A549 treated with ZK216348 at 1 μM for 4 hours (cell line): Measurements from ENCODE around the gene DNAL4. TPM values are rescaled to one million over a fixed set of nuclear protein-coding genes. Genes with fewer than 3 reads are reported as not detected.

ENCODE experiments used
- total RNA-seq: library from RNA; stranded (reverse); fragments of 200-300 nt; extraction: Qiagen RNA extraction; gene quantifications from 5 replicates; pipeline ENCODE4 v1.2.3, GENCODE V29; 2022; ENCODE audit warnings: low read depth

Gene DNAL4
- total RNA-seq: 7.4 to 11.9 TPM (median 11.4 TPM) in 5 replicates

GRCh38 chr22:38793721-38794466, at the start of gene DNAL4:
Gene DNAL4 (minus strand): TSS chr22:38794143. CDS start chr22:38782731, 11,412 bp downstream.

GRCh38 chr22:38755911-38756532, 37.9 kb downstream of the DNAL4 start, which contains the start of gene SUN2:
Gene SUN2 (minus strand): TSS chr22:38755998. CDS start chr22:38752628, 3,370 bp downstream.

Other genes with a start within 250 kb of the DNAL4 start
- gene DMC1, start 224.0 kb downstream of the DNAL4 start, total RNA-seq: 2.4 to 5.4 TPM (median 3.3 TPM) in 5 replicates
- 0.68 to 1.1 TPM (median 0.95 TPM) in 5 replicates for gene FAM227A, start 137.8 kb downstream of the DNAL4 start, total RNA-seq
- gene CBY1, start 137.5 kb downstream of the DNAL4 start, total RNA-seq: 13.4 to 16.4 TPM (median 15.6 TPM) in 5 replicates
- 70.3 to 83.6 TPM (median 73.2 TPM) in 5 replicates for gene TOMM22, start 112.2 kb downstream of the DNAL4 start, total RNA-seq
- gene JOSD1, start 93.2 kb downstream of the DNAL4 start, total RNA-seq: 27.4 to 34.4 TPM (median 32.0 TPM) in 5 replicates
- gene GTPBP1, start 88.2 kb downstream of the DNAL4 start, total RNA-seq: 5.4 to 11.2 TPM (median 10.0 TPM) in 5 replicates
- 17.8 to 40.7 TPM (median 36.7 TPM) in 5 replicates for gene SUN2, start 38.1 kb downstream of the DNAL4 start, total RNA-seq
- gene NPTXR, start 49.9 kb upstream of the DNAL4 start, total RNA-seq: 8.3 to 15.1 TPM (median 11.2 TPM) in 5 replicates
- gene CBX6, start 78.1 kb upstream of the DNAL4 start, total RNA-seq: 20.3 to 34.4 TPM (median 30.8 TPM) in 5 replicates
- not detected in 5 replicates for gene APOBEC3A, start 163.5 kb upstream of the DNAL4 start, total RNA-seq
- gene APOBEC3B, start 188.2 kb upstream of the DNAL4 start, total RNA-seq: 26.1 to 35.6 TPM (median 27.5 TPM) in 5 replicates
- gene APOBEC3C, start 220.1 kb upstream of the DNAL4 start, total RNA-seq: 24.8 to 30.7 TPM (median 29.0 TPM) in 5 replicates
- gene APOBEC3D, start 227.0 kb upstream of the DNAL4 start, total RNA-seq: 0.26 to 0.46 TPM (median 0.37 TPM) in 5 replicates
- gene APOBEC3F, start 246.7 kb upstream of the DNAL4 start, total RNA-seq: 1.8 to 3.1 TPM (median 2.2 TPM) in 5 replicates